GM20000 (cell line): ENCODE data around the gene KLK3.

Experiments
- DNase-seq: peaks from one replicate; pipeline ENCODE4 v3.0.0; 2012; ENCODE audit warnings: low spot score
- TF ChIP-seq, protein P1 (sequence below): IDR thresholded peaks from 2 replicates; pipeline ENCODE4 v1.5.1; 2012; ENCODE audit warnings: mild to moderate bottlenecking, control low read depth; ENCODE audit errors: extremely low read depth, missing control alignments

KLK3 gene

DNA sequence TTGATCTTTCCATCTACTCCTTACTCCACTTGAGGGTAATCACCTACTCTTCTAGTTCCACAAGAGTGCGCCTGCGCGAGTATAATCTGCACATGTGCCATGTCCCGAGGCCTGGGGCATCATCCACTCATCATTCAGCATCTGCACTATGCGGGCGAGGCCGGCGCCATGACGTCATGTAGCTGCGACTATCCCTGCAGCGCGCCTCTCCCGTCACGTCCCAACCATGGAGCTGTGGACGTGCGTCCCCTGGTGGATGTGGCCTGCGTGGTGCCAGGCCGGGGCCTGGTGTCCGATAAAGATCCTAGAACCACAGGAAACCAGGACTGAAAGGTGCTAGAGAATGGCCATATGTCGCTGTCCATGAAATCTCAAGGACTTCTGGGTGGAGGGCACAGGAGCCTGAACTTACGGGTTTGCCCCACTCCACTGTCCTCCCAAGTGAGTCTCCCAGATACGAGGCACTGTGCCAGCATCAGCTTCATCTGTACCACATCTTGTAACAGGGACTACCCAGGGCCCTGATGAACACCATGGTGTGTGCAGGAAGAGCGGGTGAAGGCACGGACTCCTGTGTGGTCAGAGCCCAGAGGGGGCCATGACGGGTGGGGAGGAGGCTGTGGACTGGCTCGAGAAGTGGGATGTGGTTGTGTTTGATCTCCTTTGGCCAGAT lies 15.8 kb downstream of the KLK3 start:
- DNase-seq = no peak
- TF ChIP-seq, protein P1, sequence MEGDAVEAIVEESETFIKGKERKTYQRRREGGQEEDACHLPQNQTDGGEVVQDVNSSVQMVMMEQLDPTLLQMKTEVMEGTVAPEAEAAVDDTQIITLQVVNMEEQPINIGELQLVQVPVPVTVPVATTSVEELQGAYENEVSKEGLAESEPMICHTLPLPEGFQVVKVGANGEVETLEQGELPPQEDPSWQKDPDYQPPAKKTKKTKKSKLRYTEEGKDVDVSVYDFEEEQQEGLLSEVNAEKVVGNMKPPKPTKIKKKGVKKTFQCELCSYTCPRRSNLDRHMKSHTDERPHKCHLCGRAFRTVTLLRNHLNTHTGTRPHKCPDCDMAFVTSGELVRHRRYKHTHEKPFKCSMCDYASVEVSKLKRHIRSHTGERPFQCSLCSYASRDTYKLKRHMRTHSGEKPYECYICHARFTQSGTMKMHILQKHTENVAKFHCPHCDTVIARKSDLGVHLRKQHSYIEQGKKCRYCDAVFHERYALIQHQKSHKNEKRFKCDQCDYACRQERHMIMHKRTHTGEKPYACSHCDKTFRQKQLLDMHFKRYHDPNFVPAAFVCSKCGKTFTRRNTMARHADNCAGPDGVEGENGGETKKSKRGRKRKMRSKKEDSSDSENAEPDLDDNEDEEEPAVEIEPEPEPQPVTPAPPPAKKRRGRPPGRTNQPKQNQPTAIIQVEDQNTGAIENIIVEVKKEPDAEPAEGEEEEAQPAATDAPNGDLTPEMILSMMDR = no peak

DNA sequence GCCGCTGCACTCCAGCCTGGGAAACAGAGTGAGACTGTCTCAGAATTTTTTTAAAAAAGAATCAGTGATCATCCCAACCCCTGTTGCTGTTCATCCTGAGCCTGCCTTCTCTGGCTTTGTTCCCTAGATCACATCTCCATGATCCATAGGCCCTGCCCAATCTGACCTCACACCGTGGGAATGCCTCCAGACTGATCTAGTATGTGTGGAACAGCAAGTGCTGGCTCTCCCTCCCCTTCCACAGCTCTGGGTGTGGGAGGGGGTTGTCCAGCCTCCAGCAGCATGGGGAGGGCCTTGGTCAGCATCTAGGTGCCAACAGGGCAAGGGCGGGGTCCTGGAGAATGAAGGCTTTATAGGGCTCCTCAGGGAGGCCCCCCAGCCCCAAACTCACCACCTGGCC lies 18.3 kb downstream of the KLK3 start, which contains the start of gene KLK2:
KLK2 (plus strand) TSS at position 384 of the 400 bp plus-strand sequence. CDS start 35 bp downstream, outside the sequence.
- DNase-seq = no peak
- TF ChIP-seq, protein P1 = no peak

DNA sequence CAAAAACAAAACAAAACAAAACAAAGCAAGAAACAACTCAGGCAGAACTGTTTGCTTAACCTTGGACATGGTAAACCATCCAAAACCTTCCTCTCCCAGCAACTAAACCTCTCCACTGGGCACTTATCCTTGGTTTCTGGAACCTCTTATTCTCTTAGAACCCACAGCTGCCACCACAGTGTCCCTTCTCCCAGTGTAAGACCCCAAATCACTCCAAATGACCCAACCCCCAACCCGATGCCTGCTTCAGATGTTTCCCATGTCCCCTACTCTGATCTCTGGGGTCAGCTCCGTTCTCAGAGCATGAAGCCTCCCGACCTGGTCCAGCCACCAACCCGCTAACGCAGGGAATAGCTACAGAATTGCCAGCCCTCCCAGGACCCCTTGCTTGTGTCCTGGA lies 19.5 kb downstream of the KLK3 start:
- no peak for DNase-seq
- TF ChIP-seq, protein P1 = no peak

DNA sequence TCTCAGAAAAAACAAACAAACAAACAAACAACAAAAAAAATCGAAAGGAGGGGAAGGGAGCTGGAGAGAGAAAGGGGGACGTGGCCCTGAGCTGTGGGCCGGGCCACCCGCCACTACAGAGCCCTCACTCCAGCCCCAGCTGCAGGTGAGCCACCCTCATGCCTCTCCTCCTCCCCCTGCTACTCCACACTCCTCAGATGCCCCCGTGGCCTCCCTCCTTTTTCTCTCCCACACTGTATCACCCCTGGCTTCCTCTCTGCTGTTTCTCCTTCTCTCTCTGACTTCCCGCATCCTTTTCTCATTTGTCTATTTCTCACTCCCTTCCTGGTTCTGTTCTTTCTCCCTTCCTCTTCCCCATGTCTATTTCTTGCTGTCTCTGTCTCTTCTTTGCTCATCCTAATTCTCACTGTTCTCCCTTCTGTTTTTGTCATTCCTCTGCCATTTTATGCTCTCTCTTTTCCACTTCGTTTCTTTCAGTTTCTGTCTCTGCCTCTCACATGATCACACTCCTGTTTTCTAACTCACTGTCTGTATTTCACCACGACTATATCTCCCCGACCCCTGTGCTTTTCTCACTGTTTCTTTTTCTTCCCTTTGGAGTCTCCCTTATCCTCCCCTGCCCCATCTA lies 21.2 kb downstream of the KLK3 start:
- TF ChIP-seq, protein P1 = no peak
- DNase-seq = peak; percentile 57

DNA sequence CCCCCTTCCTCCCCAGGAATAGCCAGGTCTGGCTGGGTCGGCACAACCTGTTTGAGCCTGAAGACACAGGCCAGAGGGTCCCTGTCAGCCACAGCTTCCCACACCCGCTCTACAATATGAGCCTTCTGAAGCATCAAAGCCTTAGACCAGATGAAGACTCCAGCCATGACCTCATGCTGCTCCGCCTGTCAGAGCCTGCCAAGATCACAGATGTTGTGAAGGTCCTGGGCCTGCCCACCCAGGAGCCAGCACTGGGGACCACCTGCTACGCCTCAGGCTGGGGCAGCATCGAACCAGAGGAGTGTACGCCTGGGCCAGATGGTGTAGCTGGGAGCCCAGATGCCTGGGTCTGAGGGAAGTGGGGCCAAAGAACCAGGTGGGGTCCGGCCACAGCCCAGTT lies 21.7 kb downstream of the KLK3 start:
- peak; percentile 17 for DNase-seq
- TF ChIP-seq, protein P1 = no peak

DNA sequence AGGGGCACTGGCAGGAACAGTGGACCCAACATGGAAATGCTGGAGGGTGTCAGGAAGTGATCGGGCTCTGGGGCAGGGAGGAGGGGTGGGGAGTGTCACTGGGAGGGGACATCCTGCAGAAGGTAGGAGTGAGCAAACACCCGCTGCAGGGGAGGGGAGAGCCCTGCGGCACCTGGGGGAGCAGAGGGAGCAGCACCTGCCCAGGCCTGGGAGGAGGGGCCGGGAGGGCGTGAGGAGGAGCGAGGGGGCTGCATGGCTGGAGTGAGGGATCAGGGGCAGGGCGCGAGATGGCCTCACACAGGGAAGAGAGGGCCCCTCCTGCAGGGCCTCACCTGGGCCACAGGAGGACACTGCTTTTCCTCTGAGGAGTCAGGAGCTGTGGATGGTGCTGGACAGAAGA lies 22.6 kb downstream of the KLK3 start:
- DNase-seq = no peak
- TF ChIP-seq, protein P1 = no peak

DNA sequence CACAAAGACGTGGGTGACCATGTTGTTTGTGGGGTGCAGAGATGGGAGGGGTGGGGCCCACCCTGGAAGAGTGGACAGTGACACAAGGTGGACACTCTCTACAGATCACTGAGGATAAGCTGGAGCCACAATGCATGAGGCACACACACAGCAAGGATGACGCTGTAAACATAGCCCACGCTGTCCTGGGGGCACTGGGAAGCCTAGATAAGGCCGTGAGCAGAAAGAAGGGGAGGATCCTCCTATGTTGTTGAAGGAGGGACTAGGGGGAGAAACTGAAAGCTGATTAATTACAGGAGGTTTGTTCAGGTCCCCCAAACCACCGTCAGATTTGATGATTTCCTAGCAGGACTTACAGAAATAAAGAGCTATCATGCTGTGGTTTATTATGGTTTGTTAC lies 24.1 kb downstream of the KLK3 start:
- peak; percentile 28 for DNase-seq
- TF ChIP-seq, protein P1 = no peak
